OCI-LY7 (cell line): Measurements from ENCODE around the gene TMEM26. TPM values are rescaled to one million over a fixed set of nuclear protein-coding genes. Genes with fewer than 3 reads are reported as not detected.

Experiments used
- BruUV-seq: library from RNA; stranded (reverse); fragments of 400-500 nt; replicated peaks from 2 replicates; lab custom pipeline; 2021; lab: Mats Ljungman, UMichigan
- CTCF ChIA-PET: fragments of 300-600 bp; sonication (Branson Sonifier 250); formaldehyde crosslinking; loops from one replicate; lab custom pipeline; 2022; ENCODE audit warnings: antibody characterized with exemption; ENCODE audit not compliant: unreplicated experiment; lab: Charles Lee
- POLR2A ChIA-PET: fragments of 300-600 bp; sonication (Branson Sonifier 250); formaldehyde crosslinking; loops from one replicate; lab custom pipeline; 2022; ENCODE audit warnings: antibody characterized with exemption; lab: Charles Lee
- DNase-seq: peaks from one replicate; pipeline ENCODE4 v3.0.0-alpha.2; 2015; ENCODE audit warnings: low spot score
- H2AFZ ChIP-seq: fragments of 200-600 bp; sonication (generic), shearing (Covaris generic); 2 replicates; pipeline ENCODE4 v1.6.1; 2014; ENCODE audit warnings: mild to moderate bottlenecking, antibody characterized with exemption, low read length, moderate library complexity
- H3K27ac ChIP-seq: fragments of 200-600 bp; sonication (generic); 2 replicates; pipeline ENCODE4 v1.5.1; 2014; ENCODE audit warnings: mixed run types, low read depth, mild to moderate bottlenecking, moderate library complexity, low read length, inconsistent platforms; ENCODE audit not compliant: poor library complexity, severe bottlenecking
- H3K36me3 ChIP-seq: fragments of 200-600 bp; sonication (generic); 2 replicates; pipeline ENCODE4 v1.6.1; 2014; ENCODE audit warnings: mild to moderate bottlenecking, antibody characterized with exemption, low read length, moderate library complexity, mixed read lengths; ENCODE audit not compliant: insufficient read depth
- H3K4me1 ChIP-seq: fragments of 200-600 bp; sonication (generic); 2 replicates; pipeline ENCODE4 v1.5.1; 2014; ENCODE audit warnings: mild to moderate bottlenecking, low read length; ENCODE audit not compliant: insufficient read depth, poor library complexity, severe bottlenecking
- H3K4me2 ChIP-seq: fragments of 200-600 bp; sonication (generic); 2 replicates; pipeline ENCODE4 v1.6.1; 2014; ENCODE audit warnings: mild to moderate bottlenecking, low read length
- H3K4me3 ChIP-seq: fragments of 200-600 bp; sonication (generic); 2 replicates; pipeline ENCODE4 v1.5.1; 2014; ENCODE audit warnings: mild to moderate bottlenecking, low read depth, low read length; ENCODE audit not compliant: poor library complexity, severe bottlenecking
- H3K79me2 ChIP-seq: fragments of 200-600 bp; sonication (generic); 2 replicates; pipeline ENCODE4 v1.6.1; 2016; ENCODE audit warnings: low read depth, mild to moderate bottlenecking, low read length, moderate library complexity, mixed read lengths; ENCODE audit not compliant: insufficient read depth
- H3K9me2 ChIP-seq: fragments of 200-600 bp; sonication (generic); 2 replicates; pipeline ENCODE4 v1.6.1; 2016; ENCODE audit warnings: mild to moderate bottlenecking, low read length, mixed read lengths; ENCODE audit not compliant: insufficient read depth
- H3K9me3 ChIP-seq: fragments of 200-600 bp; sonication (generic); 2 replicates; pipeline ENCODE4 v1.6.1; 2014; ENCODE audit warnings: mild to moderate bottlenecking, mixed run types, low read length, mixed read lengths
- H4K20me1 ChIP-seq: fragments of 200-600 bp; sonication (generic); 2 replicates; pipeline ENCODE4 v1.6.1; 2014; ENCODE audit warnings: mild to moderate bottlenecking, antibody characterized with exemption, low read length, moderate library complexity, mixed read lengths; ENCODE audit not compliant: insufficient read depth
- EZH2phosphoT487 ChIP-seq: fragments of 200-600 bp; sonication (generic); IDR thresholded peaks from 2 replicates; pipeline ENCODE4 v1.6.1; 2018; ENCODE audit warnings: low read depth, borderline replicate concordance, mild to moderate bottlenecking, mixed run types, antibody characterized with exemption, low read length, moderate library complexity, mixed read lengths
- intact Hi-C: fragments of 100-400 bp; cut with micrococcal nuclease; formaldehyde crosslinking; loops from one replicate; pipeline ENCODE4 v1.10.0; 2022; ENCODE audit not compliant: unreplicated experiment
- total RNA-seq, 2 experiments: library from RNA; depleted of rRNA in 1 of 2; stranded (reverse); fragments of >200 nt in 1 of 2; shearing (Covaris generic) in 1 of 2; gene quantifications; 2 replicates each; pipeline ENCODE4 v1.2.3, GENCODE V29; 2014 to 2022
- TF ChIP-seq, protein P1 (sequence below): fragments of 200-600 bp; sonication (generic); conservative IDR thresholded peaks from 2 replicates; pipeline ENCODE4 v1.5.1; 2014; ENCODE audit warnings: mild to moderate bottlenecking, antibody characterized with exemption, low read length, moderate library complexity, mixed read lengths

The TMEM26 gene
- total RNA-seq, 2 experiments from 2014 or later = 0.06 TPM; not detected in 1

DNA sequence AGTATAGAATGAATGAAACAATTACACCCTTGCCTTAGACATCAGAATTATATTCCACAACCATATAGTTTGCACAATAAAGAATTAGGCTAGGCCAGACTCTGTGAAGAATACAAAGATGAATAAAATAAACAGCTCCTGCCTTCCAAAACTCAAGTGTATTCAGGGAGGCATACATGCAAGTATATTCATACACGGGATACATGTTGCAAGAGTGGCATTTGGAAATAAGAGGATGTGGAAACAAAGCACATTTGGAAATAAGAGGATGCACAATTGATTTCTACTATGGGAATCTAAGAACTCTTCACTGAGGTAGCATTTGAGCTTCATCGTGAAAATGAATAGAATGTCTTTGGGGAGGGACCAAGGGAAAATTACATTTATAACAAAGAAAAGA is 27.0 kb upstream of the TMEM26 start:
- Histone ChIP-seq H3K36me3 (no peaks in the 10 kb centered on the region), H3K9me3 (no peaks in the 10 kb centered on the region), H3K4me2 (no peak overlapping the region), H3K27ac (no peak overlapping the region), H3K4me3 (no peak overlapping the region), H4K20me1 (no peaks in the 10 kb centered on the region), H2AFZ (no peak overlapping the region), H3K79me2 (no peaks in the 10 kb centered on the region), H3K9me2 (no peaks in the 10 kb centered on the region), H3K4me1 (no peaks in the 10 kb centered on the region)
- ChIA-PET POLR2A (interaction anchor here (1.0 kb wide), 1 partner anchor 12 kb away, joined by 5 read pairs; no protein-coding TSS in a partner anchor), CTCF (no interaction called here)
- no peak for TF ChIP-seq EZH2phosphoT487
- TF ChIP-seq, protein P1, sequence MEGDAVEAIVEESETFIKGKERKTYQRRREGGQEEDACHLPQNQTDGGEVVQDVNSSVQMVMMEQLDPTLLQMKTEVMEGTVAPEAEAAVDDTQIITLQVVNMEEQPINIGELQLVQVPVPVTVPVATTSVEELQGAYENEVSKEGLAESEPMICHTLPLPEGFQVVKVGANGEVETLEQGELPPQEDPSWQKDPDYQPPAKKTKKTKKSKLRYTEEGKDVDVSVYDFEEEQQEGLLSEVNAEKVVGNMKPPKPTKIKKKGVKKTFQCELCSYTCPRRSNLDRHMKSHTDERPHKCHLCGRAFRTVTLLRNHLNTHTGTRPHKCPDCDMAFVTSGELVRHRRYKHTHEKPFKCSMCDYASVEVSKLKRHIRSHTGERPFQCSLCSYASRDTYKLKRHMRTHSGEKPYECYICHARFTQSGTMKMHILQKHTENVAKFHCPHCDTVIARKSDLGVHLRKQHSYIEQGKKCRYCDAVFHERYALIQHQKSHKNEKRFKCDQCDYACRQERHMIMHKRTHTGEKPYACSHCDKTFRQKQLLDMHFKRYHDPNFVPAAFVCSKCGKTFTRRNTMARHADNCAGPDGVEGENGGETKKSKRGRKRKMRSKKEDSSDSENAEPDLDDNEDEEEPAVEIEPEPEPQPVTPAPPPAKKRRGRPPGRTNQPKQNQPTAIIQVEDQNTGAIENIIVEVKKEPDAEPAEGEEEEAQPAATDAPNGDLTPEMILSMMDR = no peak
- DNase-seq = no peak
- intact Hi-C loops = no loop called here
- BruUV-seq = no TSS peak

DNA sequence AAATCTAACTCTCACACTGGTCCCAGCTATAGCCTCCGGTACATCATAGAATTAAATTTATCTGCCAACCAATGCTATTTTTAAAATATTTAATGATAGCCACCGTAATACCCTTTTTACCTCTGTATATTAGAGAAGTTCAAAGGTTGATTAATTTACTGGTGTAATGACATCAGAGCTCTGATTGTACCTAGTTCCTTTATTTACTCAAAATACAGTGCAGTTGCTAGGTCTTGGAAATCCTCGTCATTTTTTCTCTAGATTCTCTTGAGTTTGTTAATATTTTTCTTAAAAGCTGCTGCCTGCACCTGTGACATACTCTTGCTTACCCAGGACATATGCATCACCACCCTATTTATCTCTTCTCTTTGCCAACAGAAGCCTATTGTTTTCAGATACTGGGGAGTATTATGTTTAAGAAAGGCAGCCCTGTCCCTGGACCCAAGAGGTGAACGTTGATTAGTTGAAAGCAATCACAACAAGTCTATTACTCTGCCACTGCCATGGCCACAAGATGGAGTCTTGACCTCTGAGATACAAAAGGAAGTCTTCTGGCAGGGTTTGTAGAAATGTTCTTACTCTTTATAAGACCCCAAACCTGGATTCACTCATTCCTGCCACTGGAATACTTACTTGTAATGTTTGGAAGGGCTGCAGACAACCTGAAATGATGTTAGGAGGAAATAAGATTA is 25.6 kb upstream of the TMEM26 start:
- Histone ChIP-seq H3K9me3 (no peaks in the 10 kb centered on the region), H2AFZ (no peak overlapping the region), H3K4me1 (no peaks in the 10 kb centered on the region), H3K27ac (no peak overlapping the region), H4K20me1 (no peaks in the 10 kb centered on the region), H3K36me3 (no peaks in the 10 kb centered on the region), H3K9me2 (no peaks in the 10 kb centered on the region), H3K4me3 (no peak overlapping the region), H3K79me2 (no peaks in the 10 kb centered on the region), H3K4me2 (no peak overlapping the region)
- ChIA-PET POLR2A (interaction anchor here (0.5 to 1.3 kb wide), 2 partner anchors 17 to 1153 kb away, joined by 3 to 4 read pairs; no protein-coding TSS in a partner anchor), CTCF (no interaction called here)
- no peak for DNase-seq
- BruUV-seq = no TSS peak
- intact Hi-C loops = no loop called here
- TF ChIP-seq, protein P1 = 0 out of 2 replicates have a peak, but pooled peaks have one; percentile 27
- no peak for TF ChIP-seq EZH2phosphoT487

DNA sequence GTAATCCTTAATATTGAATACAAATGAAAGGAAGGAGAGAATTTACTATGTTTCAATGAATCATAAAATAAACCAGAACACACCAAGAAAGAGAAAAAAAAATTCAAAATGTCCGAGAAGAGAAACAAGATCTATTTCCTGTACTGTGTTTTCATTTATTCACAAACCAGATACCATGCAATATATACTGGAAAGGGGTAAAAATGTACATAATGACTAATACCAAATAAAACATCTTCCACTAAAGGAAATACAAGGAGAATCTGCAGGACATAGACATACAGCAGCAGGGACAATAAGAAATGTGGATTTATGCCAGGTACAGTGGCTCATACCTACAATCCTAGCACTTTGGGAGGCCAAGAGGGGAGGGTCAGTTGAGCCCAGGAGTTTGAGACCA is 24.3 kb upstream of the TMEM26 start:
- intact Hi-C loops = no loop called here
- H3K9me3 ChIP-seq = no peaks in the 10 kb centered on the region
- DNase-seq = no peak
- H3K4me2 ChIP-seq = no peak overlapping the region
- no peaks in the 10 kb centered on the region for H3K4me1 ChIP-seq
- H3K9me2 ChIP-seq = no peaks in the 10 kb centered on the region
- BruUV-seq = no TSS peak
- H3K79me2 ChIP-seq = no peaks in the 10 kb centered on the region
- no peak overlapping the region for H3K27ac ChIP-seq
- H3K36me3 ChIP-seq = no peaks in the 10 kb centered on the region
- no peak overlapping the region for H2AFZ ChIP-seq
- ChIA-PET POLR2A (no interaction called here), CTCF (no interaction called here)
- H4K20me1 ChIP-seq = no peaks in the 10 kb centered on the region
- no peak for TF ChIP-seq EZH2phosphoT487
- TF ChIP-seq, protein P1 = no peak
- H3K4me3 ChIP-seq = no peak overlapping the region
